Stimulated activated CD8-positive, alpha-beta memory T cell treated with anti-CD3 and anti-CD28 coated beads, Interleukin-12 subunit alpha, Interleukin-12 subunit beta, amount 100 ng/mL, for 24 hours (primary cell): Measurements from ENCODE around the gene FOXN3.
"Not testable (repeated sequence)": the region's sequence is repeated elsewhere in the genome, so short reads cannot be mapped to it uniquely, and the experiment has no call there.

Experiments
- DNase-seq: peaks from one replicate; pipeline ENCODE4 v3.0.0-alpha.2; 2020; ENCODE audit errors: extremely low read depth

FOXN3 gene

GRCh38 chr14:89303456-89304435 is 113.3 kb downstream of the FOXN3 start:
- DNase-seq, result no peak

GRCh38 chr14:89302396-89302950 is 114.6 kb downstream of the FOXN3 start:
- no peak for DNase-seq

- no peak for DNase-seq
Observed at GRCh38 chr14:89299587-89299986, 117.4 kb downstream of the FOXN3 start.

GRCh38 chr14:89298056-89298834 is 118.8 kb downstream of the FOXN3 start:
- no peak for DNase-seq

- DNase-seq, result no peak
Observed at GRCh38 chr14:89296281-89296745, 120.7 kb downstream of the FOXN3 start.

GRCh38 chr14:89294872-89295271 is 122.2 kb downstream of the FOXN3 start:
- no peak for DNase-seq

GRCh38 chr14:89294469-89294868 is 122.6 kb downstream of the FOXN3 start:
- not testable (repeated sequence) for DNase-seq

GRCh38 chr14:89294060-89294459 is 123.0 kb downstream of the FOXN3 start:
- DNase-seq, result no peak

- no peak for DNase-seq
Observed at GRCh38 chr14:89293314-89293916, 123.6 kb downstream of the FOXN3 start.

- no peak for DNase-seq
Observed at GRCh38 chr14:89292579-89293313, 124.3 kb downstream of the FOXN3 start.

GRCh38 chr14:89291351-89291940 is 125.6 kb downstream of the FOXN3 start:
- DNase-seq, result no peak

- DNase-seq, result no peak
Observed at GRCh38 chr14:89290813-89291212, 126.2 kb downstream of the FOXN3 start.

GRCh38 chr14:89289477-89289876 is 127.6 kb downstream of the FOXN3 start:
- DNase-seq, result no peak

- no peak for DNase-seq
Observed at GRCh38 chr14:89288114-89288513, 128.9 kb downstream of the FOXN3 start.

GRCh38 chr14:89284333-89285058 is 132.5 kb downstream of the FOXN3 start:
- DNase-seq, result no peak

- DNase-seq, result peak; percentile 11
Observed at GRCh38 chr14:89283327-89284060, 133.5 kb downstream of the FOXN3 start.

GRCh38 chr14:89282191-89282590 is 134.8 kb downstream of the FOXN3 start:
- no peak for DNase-seq

- DNase-seq, result no peak
Observed at GRCh38 chr14:89280600-89280999, 136.4 kb downstream of the FOXN3 start.

- no peak for DNase-seq
Observed at GRCh38 chr14:89279649-89280232, 137.3 kb downstream of the FOXN3 start.
